ENCODE data around the gene LAD1. TPM values are rescaled to one million over a fixed set of nuclear protein-coding genes. Genes with fewer than 3 reads are reported as not detected.

LAD1 gene
- total RNA-seq, 2 experiments from 2014 or later, result not detected

DNA sequence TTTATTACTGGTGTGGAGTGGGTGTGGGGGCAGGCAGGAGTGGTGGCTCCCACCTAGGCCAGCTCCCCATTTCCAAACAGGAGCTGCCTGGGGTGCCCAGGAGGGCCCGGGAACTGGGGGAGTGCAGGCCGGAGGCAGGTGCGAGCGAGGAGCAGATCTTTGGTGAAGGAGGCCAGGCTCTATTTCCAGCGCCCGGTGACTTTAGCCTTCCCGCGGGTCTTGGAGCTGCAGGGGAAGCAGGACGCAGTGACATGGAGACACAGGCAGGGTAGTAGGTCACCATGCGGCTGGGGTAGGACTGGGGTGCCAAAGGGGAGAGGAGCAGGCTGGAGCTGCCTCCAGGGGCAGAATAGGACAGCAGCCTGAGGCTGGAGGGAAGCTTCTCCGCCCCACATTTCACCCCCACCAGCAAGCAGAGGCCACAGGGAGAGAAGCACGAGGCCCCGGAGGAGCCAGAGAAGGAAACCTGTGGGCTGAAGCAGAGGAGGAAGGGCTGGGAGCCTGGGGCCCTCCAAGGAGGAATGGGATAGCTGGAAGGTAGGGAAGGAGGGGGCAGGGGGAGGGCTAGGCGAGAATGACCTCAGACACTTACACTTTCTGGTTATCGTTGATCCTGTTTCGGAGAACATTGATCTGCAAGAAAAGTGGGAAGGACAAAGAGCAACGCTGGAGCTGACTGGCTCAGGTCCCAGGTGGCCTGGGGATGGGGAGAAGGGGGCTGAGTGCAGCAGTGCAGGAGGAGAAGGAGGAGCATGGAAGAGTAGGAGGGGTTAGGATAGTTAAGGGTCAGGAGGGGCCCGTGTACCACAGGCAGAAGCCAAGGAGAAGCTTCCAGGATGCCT lies 39.9 kb downstream of the LAD1 start:
- Histone ChIP-seq H3K27ac (ENCODE audit: low read depth, low read length, poor library complexity, severe bottlenecking) (no peak overlapping the region), H3K9me2 (ENCODE audit: insufficient read depth, low read length) (no peaks in the 10 kb centered on the region), H3K4me1 (ENCODE audit: insufficient read depth, low read length, poor library complexity, severe bottlenecking) (no peaks in the 10 kb centered on the region), H3K36me3 (ENCODE audit: insufficient read depth, low read length) (no peaks in the 10 kb centered on the region), H3K4me3 (ENCODE audit: low read depth, low read length, poor library complexity, severe bottlenecking) (no peak overlapping the region), H3K79me2 (ENCODE audit: insufficient read depth, low read depth, low read length) (no peaks in the 10 kb centered on the region), H3K9me3 (ENCODE audit: low read length) (no peaks in the 10 kb centered on the region), H4K20me1 (ENCODE audit: insufficient read depth, low read length) (no peaks in the 10 kb centered on the region), H3K4me2 (ENCODE audit: low read length) (no peak overlapping the region), H2AFZ (ENCODE audit: low read length) (no peak overlapping the region)
- TF ChIP-seq EZH2phosphoT487 (IDR thresholded peaks at IDR 0.05; ENCODE audit: borderline replicate concordance, low read depth, low read length), result no peak
- TF ChIP-seq, protein P1, sequence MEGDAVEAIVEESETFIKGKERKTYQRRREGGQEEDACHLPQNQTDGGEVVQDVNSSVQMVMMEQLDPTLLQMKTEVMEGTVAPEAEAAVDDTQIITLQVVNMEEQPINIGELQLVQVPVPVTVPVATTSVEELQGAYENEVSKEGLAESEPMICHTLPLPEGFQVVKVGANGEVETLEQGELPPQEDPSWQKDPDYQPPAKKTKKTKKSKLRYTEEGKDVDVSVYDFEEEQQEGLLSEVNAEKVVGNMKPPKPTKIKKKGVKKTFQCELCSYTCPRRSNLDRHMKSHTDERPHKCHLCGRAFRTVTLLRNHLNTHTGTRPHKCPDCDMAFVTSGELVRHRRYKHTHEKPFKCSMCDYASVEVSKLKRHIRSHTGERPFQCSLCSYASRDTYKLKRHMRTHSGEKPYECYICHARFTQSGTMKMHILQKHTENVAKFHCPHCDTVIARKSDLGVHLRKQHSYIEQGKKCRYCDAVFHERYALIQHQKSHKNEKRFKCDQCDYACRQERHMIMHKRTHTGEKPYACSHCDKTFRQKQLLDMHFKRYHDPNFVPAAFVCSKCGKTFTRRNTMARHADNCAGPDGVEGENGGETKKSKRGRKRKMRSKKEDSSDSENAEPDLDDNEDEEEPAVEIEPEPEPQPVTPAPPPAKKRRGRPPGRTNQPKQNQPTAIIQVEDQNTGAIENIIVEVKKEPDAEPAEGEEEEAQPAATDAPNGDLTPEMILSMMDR (conservative IDR thresholded peaks at IDR 0.05; ENCODE audit: low read length), result no peak
- POLR2A ChIA-PET, result no interaction called here
- no TSS peak for BruUV-seq (replicated peaks)
- CTCF ChIA-PET (ENCODE audit: unreplicated experiment), result no interaction called here
- DNase-seq (ENCODE audit: low spot score), result no peak
- intact Hi-C loops (cut with micrococcal nuclease; ENCODE audit: unreplicated experiment), result no loop called here

DNA sequence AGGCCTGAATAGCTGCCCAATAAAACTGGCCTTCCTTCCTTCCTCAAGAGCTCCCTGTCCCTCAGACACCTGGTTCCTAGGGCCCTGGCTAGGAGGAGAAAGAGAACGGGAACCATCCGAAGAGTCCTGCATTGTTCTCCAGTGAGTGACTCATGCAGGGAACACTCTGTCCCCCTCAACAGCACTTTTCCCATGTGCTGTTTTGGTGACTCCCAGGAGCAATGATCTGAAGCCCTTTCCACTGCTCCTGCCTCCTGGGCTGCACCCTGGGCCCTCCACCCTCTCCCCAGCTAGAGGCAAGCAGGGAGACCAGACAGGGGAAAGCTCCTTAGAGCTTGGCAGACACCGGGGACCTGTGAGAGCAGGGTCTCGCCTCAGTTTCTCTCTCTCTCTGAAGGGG lies 40.5 kb downstream of the LAD1 start:
- Histone ChIP-seq H3K9me2 (ENCODE audit: insufficient read depth, low read length) (no peaks in the 10 kb centered on the region), H3K27ac (ENCODE audit: low read depth, low read length, poor library complexity, severe bottlenecking) (no peak overlapping the region), H2AFZ (ENCODE audit: low read length) (no peak overlapping the region), H3K4me3 (ENCODE audit: low read depth, low read length, poor library complexity, severe bottlenecking) (no peak overlapping the region), H3K9me3 (ENCODE audit: low read length) (no peaks in the 10 kb centered on the region), H3K79me2 (ENCODE audit: insufficient read depth, low read depth, low read length) (no peaks in the 10 kb centered on the region), H3K4me2 (ENCODE audit: low read length) (no peak overlapping the region), H4K20me1 (ENCODE audit: insufficient read depth, low read length) (no peaks in the 10 kb centered on the region), H3K36me3 (ENCODE audit: insufficient read depth, low read length) (no peaks in the 10 kb centered on the region), H3K4me1 (ENCODE audit: insufficient read depth, low read length, poor library complexity, severe bottlenecking) (no peaks in the 10 kb centered on the region)
- POLR2A ChIA-PET, result no interaction called here
- BruUV-seq (replicated peaks), result no TSS peak
- no peak for DNase-seq (ENCODE audit: low spot score)
- TF ChIP-seq, protein P1 (conservative IDR thresholded peaks at IDR 0.05; ENCODE audit: low read length), result no peak
- no peak for TF ChIP-seq EZH2phosphoT487 (IDR thresholded peaks at IDR 0.05; ENCODE audit: borderline replicate concordance, low read depth, low read length)
- CTCF ChIA-PET (ENCODE audit: unreplicated experiment), result no interaction called here
- intact Hi-C loops (cut with micrococcal nuclease; ENCODE audit: unreplicated experiment), result no loop called here

DNA sequence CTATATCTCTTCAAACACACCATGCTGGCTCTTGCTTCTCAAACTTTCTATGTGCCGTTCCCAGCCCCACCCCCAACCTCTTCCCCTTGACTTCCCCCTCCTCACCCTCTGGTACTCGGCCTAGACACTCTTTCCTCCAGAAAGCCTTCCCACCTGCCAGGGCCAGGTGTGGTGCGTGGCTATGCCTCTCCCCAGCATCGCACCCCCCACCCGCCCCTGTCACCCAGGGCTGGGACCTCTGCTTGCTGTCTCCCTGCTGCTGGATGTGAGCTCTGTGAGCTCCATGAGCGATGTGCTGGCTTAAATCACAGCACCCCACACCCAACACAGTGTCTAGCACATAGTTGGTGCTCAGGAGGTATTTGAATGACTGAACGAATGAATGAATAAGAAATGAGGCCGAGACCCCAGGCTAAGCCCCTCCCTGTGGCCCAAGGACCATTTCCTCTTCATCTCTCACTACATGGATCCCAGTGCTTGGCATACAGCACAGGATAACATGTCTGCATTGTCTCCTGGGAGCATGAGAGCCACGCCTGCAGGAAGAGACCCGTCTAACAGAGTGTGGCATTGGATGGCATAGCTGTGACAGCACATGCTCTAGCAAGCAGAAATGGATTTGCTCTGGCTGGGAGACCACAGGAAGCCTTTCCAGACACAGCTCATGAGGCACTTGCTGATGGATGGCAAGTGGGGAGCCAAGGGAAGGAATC lies 41.3 kb downstream of the LAD1 start:
- Histone ChIP-seq H3K36me3 (ENCODE audit: insufficient read depth, low read length) (no peaks in the 10 kb centered on the region), H3K9me2 (ENCODE audit: insufficient read depth, low read length) (no peaks in the 10 kb centered on the region), H3K4me2 (ENCODE audit: low read length) (no peak overlapping the region), H2AFZ (ENCODE audit: low read length) (no peak overlapping the region), H3K4me1 (ENCODE audit: insufficient read depth, low read length, poor library complexity, severe bottlenecking) (no peaks in the 10 kb centered on the region), H3K79me2 (ENCODE audit: insufficient read depth, low read depth, low read length) (no peaks in the 10 kb centered on the region), H3K27ac (ENCODE audit: low read depth, low read length, poor library complexity, severe bottlenecking) (no peak overlapping the region), H3K4me3 (ENCODE audit: low read depth, low read length, poor library complexity, severe bottlenecking) (no peak overlapping the region), H4K20me1 (ENCODE audit: insufficient read depth, low read length) (no peaks in the 10 kb centered on the region), H3K9me3 (ENCODE audit: low read length) (no peaks in the 10 kb centered on the region)
- intact Hi-C loops (cut with micrococcal nuclease; ENCODE audit: unreplicated experiment), result no loop called here
- ChIA-PET POLR2A (no interaction called here), CTCF (ENCODE audit: unreplicated experiment) (no interaction called here)
- DNase-seq (ENCODE audit: low spot score), result no peak
- TF ChIP-seq EZH2phosphoT487 (IDR thresholded peaks at IDR 0.05; ENCODE audit: borderline replicate concordance, low read depth, low read length), result no peak
- TF ChIP-seq, protein P1 (conservative IDR thresholded peaks at IDR 0.05; ENCODE audit: low read length), result no peak
- BruUV-seq (replicated peaks), result no TSS peak
